ENCODE measurements around the gene RPH3AL. TPM values are rescaled to one million over a fixed set of nuclear protein-coding genes. Genes with fewer than 3 reads are reported as not detected.

RPH3AL gene
- total and polyA plus RNA-seq, 10 of the 15 experiments (the other 5 are each of a cell fraction or from before 2014, with no cell fraction given) = 0.04 to 1.2 (median 0.47) TPM; not detected in 2

DNA sequence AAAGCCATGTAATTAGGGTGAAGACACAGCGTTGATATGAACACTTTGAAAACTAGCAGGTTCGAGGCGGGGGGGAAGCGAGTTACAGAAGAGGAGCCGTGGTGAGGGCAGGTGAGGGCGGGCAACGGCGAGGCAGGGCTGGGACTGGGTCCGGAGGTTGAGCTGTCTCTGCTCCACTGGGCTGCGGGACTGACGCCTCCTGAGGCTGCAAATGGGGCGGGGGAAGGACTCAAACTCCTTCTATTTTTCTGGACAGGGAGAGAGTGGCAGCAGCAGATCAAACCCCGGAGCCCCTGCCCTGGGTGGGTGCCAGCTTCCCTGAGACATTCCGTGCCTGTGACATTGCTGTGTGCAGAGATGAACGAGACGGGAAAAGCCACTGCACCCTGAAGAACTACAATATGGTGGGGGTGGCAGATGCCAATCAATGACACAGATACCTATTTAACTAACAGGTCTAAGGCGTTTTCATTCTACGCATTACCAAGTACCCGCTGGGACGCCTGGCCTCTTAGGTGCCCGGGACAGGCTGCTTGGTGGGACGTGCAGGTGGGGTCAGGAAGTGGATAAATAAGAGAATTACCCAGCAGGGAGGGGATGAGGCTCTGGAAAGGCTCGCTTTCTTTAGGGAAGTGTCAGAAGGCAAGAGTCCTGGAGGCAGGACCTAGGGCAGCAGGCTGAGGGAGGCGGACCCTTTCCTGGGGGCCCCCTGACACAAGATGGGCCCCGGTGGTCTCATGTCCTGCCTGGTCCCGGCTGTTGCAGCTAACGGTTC, 30.4 kb downstream of the RPH3AL start (continued):
- TF ChIP-seq NR2C2 (IDR thresholded peaks at IDR 0.05; ENCODE audit: borderline replicate concordance, control insufficient read depth, insufficient read length, low read depth) (no peak), PAX5 (IDR thresholded peaks at IDR 0.05; ENCODE audit: borderline replicate concordance, low read depth, low read length) (no peak), NR2C1 (IDR thresholded peaks at IDR 0.05) (no peak), ETV6 (conservative IDR thresholded peaks at IDR 0.05 in 1 of 2, IDR thresholded peaks at IDR 0.05 in 1 of 2; ENCODE audit: borderline replicate concordance in 1 of 2, low read depth in 1 of 2) (no peak)

- Histone ChIP-seq H3K9me3 (replicated peaks; ENCODE audit: control insufficient read depth, insufficient read depth, low read length) (no peaks in the 10 kb centered on the region; the same call in 2 of the 3 replicates), H3K36me3 (ENCODE audit: control insufficient read depth in 2 of 2, insufficient read depth in 2 of 2, low read length in 1 of 2) (no peaks in the 10 kb centered on the region), H3K4me3 (no peak overlapping the region), H4K20me1 (ENCODE audit: control insufficient read depth, insufficient read depth) (no peaks in the 10 kb centered on the region), H3K4me2 (ENCODE audit: control insufficient read depth, insufficient read depth) (no peak overlapping the region), H3K4me1 (ENCODE audit: control insufficient read depth, insufficient read depth, low read length) (no peaks in the 10 kb centered on the region), H3K9ac (ENCODE audit: control insufficient read depth, insufficient read depth, low read length) (no peak overlapping the region), H3K79me2 (ENCODE audit: control insufficient read depth, insufficient read depth, low read length) (no peaks in the 10 kb centered on the region), H3K27me3 (replicated peaks in 1 of 2; ENCODE audit: control insufficient read depth in 2 of 2, insufficient read depth in 2 of 2, low read length in 1 of 2) (no peaks in the 10 kb centered on the region), H3K27ac (ENCODE audit: control insufficient read depth, insufficient read depth) (no peak overlapping the region), H2AFZ (ENCODE audit: control insufficient read depth, low read depth, low read length) (no peak overlapping the region)
- in situ Hi-C loops (cut with MboI) = no loop called here
- intact Hi-C loops (cut with micrococcal nuclease; ENCODE audit: unreplicated experiment) = no loop called here
- ChIA-PET CTCF (no interaction called here), SMC1A (ENCODE audit: uncharacterized antibody, unreplicated experiment) (no interaction called here), POLR2A (no interaction called here), RAD21 (ENCODE audit: unreplicated experiment) (no interaction called here)
- no TSS peak for BruUV-seq (replicated peaks)
- FAIRE-seq (no peak), DNase-seq (ENCODE audit: low read depth, low spot score) (no peak), ATAC-seq (no peak)
- TF ChIP-seq ATF2 (IDR thresholded peaks at IDR 0.05; ENCODE audit: low read length) (no peak), TBL1XR1 (IDR thresholded peaks at IDR 0.05; ENCODE audit: low read depth, low read length) (no peak), ZNF207 (IDR thresholded peaks at IDR 0.05; ENCODE audit: borderline replicate concordance) (no peak), SIN3A (IDR thresholded peaks at IDR 0.05; ENCODE audit: low read depth, low read length) (no peak), BMI1 (IDR thresholded peaks at IDR 0.05; ENCODE audit: borderline replicate concordance) (no peak)
- TF ChIP-seq, protein P1, sequence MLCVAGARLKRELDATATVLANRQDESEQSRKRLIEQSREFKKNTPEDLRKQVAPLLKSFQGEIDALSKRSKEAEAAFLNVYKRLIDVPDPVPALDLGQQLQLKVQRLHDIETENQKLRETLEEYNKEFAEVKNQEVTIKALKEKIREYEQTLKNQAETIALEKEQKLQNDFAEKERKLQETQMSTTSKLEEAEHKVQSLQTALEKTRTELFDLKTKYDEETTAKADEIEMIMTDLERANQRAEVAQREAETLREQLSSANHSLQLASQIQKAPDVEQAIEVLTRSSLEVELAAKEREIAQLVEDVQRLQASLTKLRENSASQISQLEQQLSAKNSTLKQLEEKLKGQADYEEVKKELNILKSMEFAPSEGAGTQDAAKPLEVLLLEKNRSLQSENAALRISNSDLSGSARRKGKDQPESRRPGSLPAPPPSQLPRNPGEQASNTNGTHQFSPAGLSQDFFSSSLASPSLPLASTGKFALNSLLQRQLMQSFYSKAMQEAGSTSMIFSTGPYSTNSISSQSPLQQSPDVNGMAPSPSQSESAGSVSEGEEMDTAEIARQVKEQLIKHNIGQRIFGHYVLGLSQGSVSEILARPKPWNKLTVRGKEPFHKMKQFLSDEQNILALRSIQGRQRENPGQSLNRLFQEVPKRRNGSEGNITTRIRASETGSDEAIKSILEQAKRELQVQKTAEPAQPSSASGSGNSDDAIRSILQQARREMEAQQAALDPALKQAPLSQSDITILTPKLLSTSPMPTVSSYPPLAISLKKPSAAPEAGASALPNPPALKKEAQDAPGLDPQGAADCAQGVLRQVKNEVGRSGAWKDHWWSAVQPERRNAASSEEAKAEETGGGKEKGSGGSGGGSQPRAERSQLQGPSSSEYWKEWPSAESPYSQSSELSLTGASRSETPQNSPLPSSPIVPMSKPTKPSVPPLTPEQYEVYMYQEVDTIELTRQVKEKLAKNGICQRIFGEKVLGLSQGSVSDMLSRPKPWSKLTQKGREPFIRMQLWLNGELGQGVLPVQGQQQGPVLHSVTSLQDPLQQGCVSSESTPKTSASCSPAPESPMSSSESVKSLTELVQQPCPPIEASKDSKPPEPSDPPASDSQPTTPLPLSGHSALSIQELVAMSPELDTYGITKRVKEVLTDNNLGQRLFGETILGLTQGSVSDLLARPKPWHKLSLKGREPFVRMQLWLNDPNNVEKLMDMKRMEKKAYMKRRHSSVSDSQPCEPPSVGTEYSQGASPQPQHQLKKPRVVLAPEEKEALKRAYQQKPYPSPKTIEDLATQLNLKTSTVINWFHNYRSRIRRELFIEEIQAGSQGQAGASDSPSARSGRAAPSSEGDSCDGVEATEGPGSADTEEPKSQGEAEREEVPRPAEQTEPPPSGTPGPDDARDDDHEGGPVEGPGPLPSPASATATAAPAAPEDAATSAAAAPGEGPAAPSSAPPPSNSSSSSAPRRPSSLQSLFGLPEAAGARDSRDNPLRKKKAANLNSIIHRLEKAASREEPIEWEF (IDR thresholded peaks at IDR 0.05; ENCODE audit: insufficient replicate concordance, low read depth, low read length) = no peak
- TF ChIP-seq, protein P2, sequence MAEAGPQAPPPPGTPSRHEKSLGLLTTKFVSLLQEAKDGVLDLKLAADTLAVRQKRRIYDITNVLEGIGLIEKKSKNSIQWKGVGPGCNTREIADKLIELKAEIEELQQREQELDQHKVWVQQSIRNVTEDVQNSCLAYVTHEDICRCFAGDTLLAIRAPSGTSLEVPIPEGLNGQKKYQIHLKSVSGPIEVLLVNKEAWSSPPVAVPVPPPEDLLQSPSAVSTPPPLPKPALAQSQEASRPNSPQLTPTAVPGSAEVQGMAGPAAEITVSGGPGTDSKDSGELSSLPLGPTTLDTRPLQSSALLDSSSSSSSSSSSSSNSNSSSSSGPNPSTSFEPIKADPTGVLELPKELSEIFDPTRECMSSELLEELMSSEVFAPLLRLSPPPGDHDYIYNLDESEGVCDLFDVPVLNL (IDR thresholded peaks at IDR 0.05; ENCODE audit: low read depth, low read length) = no peak
- 65% methylated on average over 32 of the region's 35 CpGs for WGBS (ENCODE audit: insufficient coverage, insufficient replicate concordance, low lambda C conversion rate, missing lambda C conversion rate)
Measured at GRCh38 chr17:321386-321941, 31.1 kb downstream of the RPH3AL start.
